Measurements from ENCODE around the gene NPW. TPM values are rescaled to one million over a fixed set of nuclear protein-coding genes. Genes with fewer than 3 reads are reported as not detected.

Gene NPW
- total RNA-seq, 3 donors from 2014 or later: 9.2 to 19.0 (median 13.1) TPM

- Mint-ChIP-seq H3K4me1 (ENCODE audit: low read depth) (peaks cover 16% of the 10 kb centered on the region), H3K27me3 (ENCODE audit: low read depth) (no peaks in the 10 kb centered on the region), H3K4me3 (peak overlapping the region; percentile 91), H3K9me3 (no peaks in the 10 kb centered on the region), H3K36me3 (ENCODE audit: insufficient read depth) (peaks cover 2% of the 10 kb centered on the region)
- DNase-seq: no peak
- peak in 1 of 2 donors; percentile 32 for ATAC-seq
These were observed 28.5 kb downstream of the NPW start for GRCh38 chr16:2048116-2048543.

GRCh38 chr16:2053211-2053610 is 33.6 kb downstream of the NPW start:
- H3K9me3 Mint-ChIP-seq: no peaks in the 10 kb centered on the region
- H3K27me3 Mint-ChIP-seq (ENCODE audit: low read depth): no peaks in the 10 kb centered on the region
- ATAC-seq (no peak), DNase-seq (no peak)
- H3K4me3 Mint-ChIP-seq: no peak overlapping the region
- H3K4me1 Mint-ChIP-seq (ENCODE audit: low read depth): peaks cover 7% of the 10 kb centered on the region
- peaks cover 3% of the 10 kb centered on the region for H3K36me3 Mint-ChIP-seq (ENCODE audit: insufficient read depth)

GRCh38 chr16:2053897-2054296 is 34.3 kb downstream of the NPW start:
- no peak overlapping the region for H3K4me3 Mint-ChIP-seq

GRCh38 chr16:2054543-2055245 is 35.1 kb downstream of the NPW start:
- no peaks in the 10 kb centered on the region for H3K27me3 Mint-ChIP-seq (ENCODE audit: low read depth)
- no peak overlapping the region for H3K4me3 Mint-ChIP-seq
- H3K36me3 Mint-ChIP-seq (ENCODE audit: insufficient read depth): peaks cover 5% of the 10 kb centered on the region
- no peaks in the 10 kb centered on the region for H3K9me3 Mint-ChIP-seq
- DNase-seq (no peak), ATAC-seq (no peak)
- no peaks in the 10 kb centered on the region for H3K4me1 Mint-ChIP-seq (ENCODE audit: low read depth)

More at GRCh38 chr16:2053897-2054296, 34.3 kb downstream of the NPW start:
- Mint-ChIP-seq H3K4me1 (ENCODE audit: low read depth) (no peaks in the 10 kb centered on the region), H3K27me3 (ENCODE audit: low read depth) (no peaks in the 10 kb centered on the region), H3K36me3 (ENCODE audit: insufficient read depth) (peaks cover 5% of the 10 kb centered on the region), H3K9me3 (no peaks in the 10 kb centered on the region)
- ATAC-seq: no peak
- DNase-seq: no peak

GRCh38 chr16:2056077-2056476 is 36.5 kb downstream of the NPW start:
- peaks cover 5% of the 10 kb centered on the region for H3K36me3 Mint-ChIP-seq (ENCODE audit: insufficient read depth)
- no peaks in the 10 kb centered on the region for H3K9me3 Mint-ChIP-seq
- H3K27me3 Mint-ChIP-seq (ENCODE audit: low read depth): no peaks in the 10 kb centered on the region
- ATAC-seq (no peak), DNase-seq (no peak)
- H3K4me3 Mint-ChIP-seq: no peak overlapping the region
- H3K4me1 Mint-ChIP-seq (ENCODE audit: low read depth): no peaks in the 10 kb centered on the region

GRCh38 chr16:2056681-2057407 is 37.3 kb downstream of the NPW start:
- Mint-ChIP-seq H3K9me3 (no peaks in the 10 kb centered on the region), H3K4me3 (no peak overlapping the region)
- no peak for ATAC-seq

GRCh38 chr16:2057438-2057837 is 37.9 kb downstream of the NPW start:
- peaks cover 5% of the 10 kb centered on the region for H3K36me3 Mint-ChIP-seq (ENCODE audit: insufficient read depth)
- no peaks in the 10 kb centered on the region for H3K4me1 Mint-ChIP-seq (ENCODE audit: low read depth)
- DNase-seq: no peak
- no peak for ATAC-seq
- H3K27me3 Mint-ChIP-seq (ENCODE audit: low read depth): no peaks in the 10 kb centered on the region
- no peaks in the 10 kb centered on the region for H3K9me3 Mint-ChIP-seq
- no peak overlapping the region for H3K4me3 Mint-ChIP-seq

More at GRCh38 chr16:2056681-2057407, 37.3 kb downstream of the NPW start:
- H3K36me3 Mint-ChIP-seq (ENCODE audit: insufficient read depth): peaks cover 5% of the 10 kb centered on the region
- DNase-seq: no peak
- H3K27me3 Mint-ChIP-seq (ENCODE audit: low read depth): no peaks in the 10 kb centered on the region
- no peaks in the 10 kb centered on the region for H3K4me1 Mint-ChIP-seq (ENCODE audit: low read depth)

- Mint-ChIP-seq H3K27me3 (ENCODE audit: low read depth) (no peaks in the 10 kb centered on the region), H3K4me3 (no peak overlapping the region), H3K4me1 (ENCODE audit: low read depth) (no peaks in the 10 kb centered on the region), H3K36me3 (ENCODE audit: insufficient read depth) (peaks cover 6% of the 10 kb centered on the region), H3K9me3 (no peaks in the 10 kb centered on the region)
- ATAC-seq: no peak
- DNase-seq: no peak
These were observed 38.8 kb downstream of the NPW start for GRCh38 chr16:2058420-2058819.

- Mint-ChIP-seq H3K36me3 (ENCODE audit: insufficient read depth) (peaks cover 10% of the 10 kb centered on the region), H3K9me3 (no peaks in the 10 kb centered on the region), H3K27me3 (ENCODE audit: low read depth) (no peaks in the 10 kb centered on the region), H3K4me1 (ENCODE audit: low read depth) (no peaks in the 10 kb centered on the region), H3K4me3 (no peak overlapping the region)
- ATAC-seq (no peak), DNase-seq (no peak)
These were observed 39.3 kb downstream of the NPW start for GRCh38 chr16:2058872-2059271.

- Mint-ChIP-seq H3K9me3 (no peaks in the 10 kb centered on the region), H3K4me3 (no peak overlapping the region), H3K4me1 (ENCODE audit: low read depth) (no peaks in the 10 kb centered on the region), H3K36me3 (ENCODE audit: insufficient read depth) (peaks cover 10% of the 10 kb centered on the region), H3K27me3 (ENCODE audit: low read depth) (no peaks in the 10 kb centered on the region)
- ATAC-seq (no peak), DNase-seq (no peak)
These were observed 40.8 kb downstream of the NPW start for GRCh38 chr16:2060346-2060745.

GRCh38 chr16:2061023-2061422 is 41.4 kb downstream of the NPW start:
- Mint-ChIP-seq H3K9me3 (no peaks in the 10 kb centered on the region), H3K36me3 (ENCODE audit: insufficient read depth) (peaks cover 12% of the 10 kb centered on the region), H3K4me3 (no peak overlapping the region), H3K4me1 (ENCODE audit: low read depth) (no peaks in the 10 kb centered on the region), H3K27me3 (ENCODE audit: low read depth) (no peaks in the 10 kb centered on the region)
- no peak for ATAC-seq
- no peak for DNase-seq

GRCh38 chr16:2061526-2061925 is 41.9 kb downstream of the NPW start:
- H3K4me3 Mint-ChIP-seq: no peak overlapping the region
- DNase-seq (no peak), ATAC-seq (no peak)
- H3K36me3 Mint-ChIP-seq (ENCODE audit: insufficient read depth): peaks cover 16% of the 10 kb centered on the region
- no peaks in the 10 kb centered on the region for H3K27me3 Mint-ChIP-seq (ENCODE audit: low read depth)
- no peaks in the 10 kb centered on the region for H3K4me1 Mint-ChIP-seq (ENCODE audit: low read depth)
- no peaks in the 10 kb centered on the region for H3K9me3 Mint-ChIP-seq

GRCh38 chr16:2062801-2063200 is 43.2 kb downstream of the NPW start:
- ATAC-seq: no peak
- H3K36me3 Mint-ChIP-seq (ENCODE audit: insufficient read depth): peaks cover 17% of the 10 kb centered on the region
- no peak overlapping the region for H3K4me3 Mint-ChIP-seq

GRCh38 chr16:2063861-2064260 is 44.3 kb downstream of the NPW start:
- no peak for DNase-seq
- H3K27me3 Mint-ChIP-seq (ENCODE audit: low read depth): no peaks in the 10 kb centered on the region
- H3K9me3 Mint-ChIP-seq: no peaks in the 10 kb centered on the region
- H3K4me3 Mint-ChIP-seq: no peak overlapping the region
- ATAC-seq: no peak
- H3K36me3 Mint-ChIP-seq (ENCODE audit: insufficient read depth): peaks cover 23% of the 10 kb centered on the region
- no peaks in the 10 kb centered on the region for H3K4me1 Mint-ChIP-seq (ENCODE audit: low read depth)

More at GRCh38 chr16:2062801-2063200, 43.2 kb downstream of the NPW start:
- H3K9me3 Mint-ChIP-seq: no peaks in the 10 kb centered on the region
- H3K27me3 Mint-ChIP-seq (ENCODE audit: low read depth): no peaks in the 10 kb centered on the region
- no peak for DNase-seq
- no peaks in the 10 kb centered on the region for H3K4me1 Mint-ChIP-seq (ENCODE audit: low read depth)

- H3K9me3 Mint-ChIP-seq: no peaks in the 10 kb centered on the region
- peaks cover 25% of the 10 kb centered on the region for H3K36me3 Mint-ChIP-seq (ENCODE audit: insufficient read depth)
- H3K4me1 Mint-ChIP-seq (ENCODE audit: low read depth): no peaks in the 10 kb centered on the region
- H3K27me3 Mint-ChIP-seq (ENCODE audit: low read depth): no peaks in the 10 kb centered on the region
- ATAC-seq: no peak
- DNase-seq: no peak
- no peak overlapping the region for H3K4me3 Mint-ChIP-seq
These were observed 44.9 kb downstream of the NPW start for GRCh38 chr16:2064368-2064945.
